HG03175 (cell line): ENCODE data around the gene EPC1.
"Not testable (repeated sequence)": the region's sequence is repeated elsewhere in the genome, so short reads cannot be mapped to it uniquely, and the experiment has no call there.

Source experiments
- ATAC-seq: cut with Tn5 transposase; IDR thresholded peaks from one replicate; pipeline ENCODE4 v1.9.1; 2021; ENCODE audit warnings: mild to moderate bottlenecking, moderate library complexity; ENCODE audit not compliant: unreplicated experiment

The EPC1 gene

GRCh38 chr10:32295027-32295426, 51.9 kb downstream of the EPC1 start:
- no peak for ATAC-seq

- no peak for ATAC-seq
Observed at GRCh38 chr10:32293581-32293980, 53.4 kb downstream of the EPC1 start.

GRCh38 chr10:32279795-32280194, 67.2 kb downstream of the EPC1 start:
- no peak for ATAC-seq

GRCh38 chr10:32273336-32273735, 73.6 kb downstream of the EPC1 start:
- no peak for ATAC-seq

- ATAC-seq: no peak
Observed at GRCh38 chr10:32271617-32272016, 75.3 kb downstream of the EPC1 start.

DNA sequence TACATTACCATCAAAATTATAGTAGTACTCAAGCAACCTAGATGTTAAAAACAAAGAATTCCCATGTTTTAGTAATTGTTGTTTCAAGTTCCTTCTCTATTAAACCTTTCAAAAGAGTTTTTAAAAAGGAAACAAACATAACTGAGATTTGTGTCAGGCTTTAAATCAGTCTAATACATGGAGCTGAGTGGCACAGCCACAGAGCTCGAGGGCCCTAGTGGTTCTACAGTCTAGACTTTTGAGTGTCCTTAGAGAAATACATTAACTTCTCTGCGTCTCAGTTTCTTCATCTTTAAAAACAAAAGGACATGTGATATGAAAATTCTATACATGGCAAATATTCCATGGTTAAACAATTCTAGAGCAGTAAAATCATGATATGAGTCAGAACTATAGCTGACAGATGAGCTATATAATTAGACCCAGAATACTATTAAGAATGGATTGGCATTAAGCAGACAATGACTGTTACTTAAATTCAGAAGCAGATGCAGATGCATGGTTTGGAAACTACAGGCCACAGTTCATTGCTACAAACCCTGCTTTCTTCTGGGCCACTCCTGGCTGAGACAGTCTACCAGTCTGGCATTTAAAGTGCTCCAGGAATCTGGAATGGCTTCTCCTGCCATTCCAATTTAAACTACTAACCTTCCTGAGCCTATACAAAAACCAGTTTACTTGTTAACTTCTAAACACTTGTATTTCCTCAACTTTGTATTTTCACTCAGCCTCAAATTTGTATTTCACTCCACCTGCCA, 77.4 kb downstream of the EPC1 start:
- ATAC-seq: no peak

DNA sequence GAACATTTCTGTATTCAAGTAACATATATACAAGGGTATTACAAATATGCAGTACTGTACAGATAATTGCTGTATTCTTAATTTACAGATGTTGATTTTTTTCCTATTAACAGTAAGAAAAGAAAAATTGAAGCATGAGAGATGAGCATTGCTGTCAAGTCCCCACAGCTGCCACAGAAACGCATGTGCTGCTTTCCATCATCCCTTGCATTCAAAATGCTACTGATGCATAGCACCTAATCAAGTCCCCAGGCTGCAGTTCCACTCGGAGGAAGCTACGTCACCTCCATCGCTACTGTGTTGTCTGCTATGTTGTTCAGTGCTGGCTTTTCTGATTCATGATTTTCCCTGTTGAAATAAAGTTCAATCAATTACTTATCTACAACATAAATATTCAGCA, 78.2 kb downstream of the EPC1 start:
- ATAC-seq: no peak

- no peak for ATAC-seq
Observed at GRCh38 chr10:32266979-32267378, 80.0 kb downstream of the EPC1 start.

- ATAC-seq: no peak
Observed at GRCh38 chr10:32266566-32266965, 80.4 kb downstream of the EPC1 start.

DNA sequence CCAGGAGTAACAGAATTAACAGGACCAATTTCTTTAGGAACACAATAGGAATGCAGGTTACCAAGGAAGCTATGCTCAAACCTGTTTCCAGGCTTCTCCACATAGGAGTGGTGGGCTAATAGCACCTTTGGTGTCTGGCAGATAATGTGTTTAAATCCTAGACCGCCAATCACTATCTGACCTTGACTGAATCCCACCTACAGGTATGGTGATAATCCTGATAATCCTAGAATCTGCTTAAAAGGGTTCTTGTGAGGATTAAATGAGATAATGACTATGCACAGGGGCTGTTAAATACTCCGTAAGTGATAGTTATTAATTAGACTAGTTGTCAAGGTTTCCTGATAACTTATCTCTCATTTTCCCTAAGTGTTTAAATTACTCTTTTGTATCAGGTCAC, 81.2 kb downstream of the EPC1 start:
- no peak for ATAC-seq

- no peak for ATAC-seq
Observed at GRCh38 chr10:32263300-32263699, 83.7 kb downstream of the EPC1 start.

DNA sequence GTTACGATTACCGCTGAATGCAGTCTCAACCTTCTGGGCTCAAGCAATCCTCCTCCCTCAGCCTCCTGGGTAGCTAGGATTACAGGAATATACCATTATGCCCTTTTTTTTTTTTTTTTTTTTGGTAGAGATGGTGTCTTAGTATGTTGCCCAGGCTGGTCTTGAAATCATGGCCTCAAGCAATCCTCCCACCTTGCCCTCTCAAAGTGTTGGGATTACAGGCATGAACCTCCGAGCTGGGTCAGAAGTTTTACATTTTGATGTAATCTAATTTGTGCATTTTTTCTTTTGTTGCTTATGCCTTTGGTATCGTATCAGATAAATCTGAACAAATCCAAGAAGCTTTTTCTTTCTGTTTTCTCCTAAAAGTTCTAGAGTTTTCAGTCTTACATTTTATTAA, 87.4 kb downstream of the EPC1 start:
- no peak for ATAC-seq

DNA sequence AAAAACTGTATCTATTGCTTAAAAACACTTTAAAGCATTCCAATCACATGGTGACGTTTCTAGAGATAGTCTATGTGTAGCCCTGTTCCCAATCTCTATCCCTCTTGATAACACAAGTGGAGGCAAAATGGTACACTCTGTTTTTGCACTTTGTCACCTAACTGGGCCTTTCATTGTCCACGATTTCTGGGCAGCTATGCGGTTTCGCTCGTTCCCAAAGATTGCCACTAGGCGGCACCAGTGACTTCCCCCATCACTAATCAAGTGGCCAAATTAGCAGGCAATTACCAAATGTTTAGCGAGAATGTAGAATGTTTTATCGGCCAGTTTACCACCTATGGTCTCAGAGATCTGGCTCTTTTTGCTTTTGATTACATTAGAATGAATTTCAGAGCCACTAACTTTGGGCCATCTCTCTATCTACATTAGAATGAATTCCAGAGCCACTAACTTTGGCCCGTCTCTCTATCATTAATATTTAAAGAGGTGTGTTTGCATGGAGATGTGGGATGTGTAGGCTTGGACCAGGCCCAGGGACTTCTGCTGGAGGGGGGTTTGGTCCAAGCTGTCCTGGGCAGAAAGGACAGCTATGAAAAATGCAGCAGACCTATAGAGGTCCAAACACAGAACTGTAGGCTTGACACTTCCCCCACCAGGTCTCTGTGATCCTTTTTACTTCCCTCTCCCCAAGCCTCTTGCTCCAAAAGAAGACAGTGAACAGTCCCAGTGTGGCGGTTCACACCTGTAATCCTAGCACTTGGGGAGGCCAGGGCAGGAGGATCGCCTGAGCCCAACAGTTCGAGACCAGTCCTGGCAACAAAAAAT, 90.1 kb downstream of the EPC1 start:
- ATAC-seq: peak; percentile 69

- no peak for ATAC-seq
Observed at GRCh38 chr10:32253821-32254220, 93.1 kb downstream of the EPC1 start.

DNA sequence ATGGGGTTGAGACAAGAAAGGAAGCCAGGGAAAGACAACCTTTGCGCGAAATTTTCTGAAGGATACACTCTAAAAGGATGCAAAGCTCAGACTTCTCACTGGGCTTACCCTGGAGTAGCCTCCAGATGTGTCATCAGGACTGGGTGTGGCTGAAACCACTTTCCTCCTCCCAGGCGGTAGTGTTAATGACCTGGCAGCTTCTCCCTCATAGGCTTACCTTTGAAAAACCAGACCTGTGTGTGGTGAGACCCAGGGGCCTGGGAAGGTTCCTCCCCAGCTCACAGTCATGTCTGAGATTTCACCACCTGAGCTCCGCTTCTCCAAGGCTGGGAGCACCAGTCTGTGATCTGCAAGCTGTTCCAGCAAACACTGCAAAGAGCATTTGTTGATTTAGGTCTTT, 93.7 kb downstream of the EPC1 start:
- no peak for ATAC-seq

DNA sequence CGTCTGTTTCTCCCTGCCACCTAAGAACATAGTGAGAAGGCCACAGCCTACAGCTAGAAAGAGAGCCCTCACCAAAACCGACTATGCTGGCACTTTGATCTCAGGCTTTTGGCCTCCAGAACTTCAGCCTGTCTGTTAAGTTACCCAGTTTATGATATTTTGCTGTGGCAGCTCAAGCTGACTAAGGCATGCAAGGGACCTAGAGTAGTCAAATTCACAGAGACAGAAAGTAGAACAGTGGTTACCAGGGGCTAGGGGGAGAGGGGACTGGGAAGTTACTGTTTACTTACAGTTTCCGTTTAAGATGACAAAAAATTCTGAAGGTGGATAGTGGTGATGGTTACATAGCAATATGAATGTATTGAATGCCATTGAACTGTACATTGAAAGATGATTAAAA, 96.5 kb downstream of the EPC1 start:
- not testable (repeated sequence) for ATAC-seq

DNA sequence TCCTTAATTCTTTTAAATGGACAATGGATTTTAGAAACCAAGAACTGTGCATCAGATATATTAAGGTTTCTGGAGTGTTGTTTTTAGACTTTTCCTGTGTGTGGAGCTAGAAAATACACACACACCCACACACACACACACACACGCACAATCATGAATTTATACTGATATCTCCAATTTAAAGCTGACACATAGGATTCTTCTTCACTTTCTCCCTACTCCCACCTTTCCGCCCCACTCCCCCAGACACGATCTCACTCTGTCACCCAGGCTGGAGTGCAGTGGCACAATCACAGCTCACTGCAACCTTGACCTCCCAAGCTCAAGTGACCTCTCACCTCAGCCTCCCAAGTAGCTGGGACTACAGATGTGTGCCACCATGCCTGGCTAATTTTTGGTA, 100.3 kb downstream of the EPC1 start:
- no peak for ATAC-seq

DNA sequence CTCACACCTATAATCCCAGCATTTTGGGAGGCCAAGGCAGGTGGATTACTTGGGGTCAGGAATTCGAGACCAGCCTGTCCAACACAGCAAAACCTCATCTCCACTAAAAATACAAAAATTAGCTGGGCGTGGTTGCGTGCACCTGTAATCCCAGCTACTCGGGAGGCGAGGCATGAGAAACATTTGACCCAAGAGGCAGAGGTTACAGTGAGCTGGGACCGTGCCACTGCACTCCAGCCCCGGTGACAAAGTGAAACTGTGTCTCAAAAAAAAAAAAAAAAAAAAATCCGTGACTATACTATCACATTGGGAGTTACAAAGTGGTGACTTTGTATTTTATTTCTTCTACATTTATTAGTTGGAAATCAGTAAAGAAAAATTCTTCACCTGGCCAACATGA, 101.2 kb downstream of the EPC1 start:
- ATAC-seq: no peak

- ATAC-seq: no peak
Observed at GRCh38 chr10:32244421-32245207, 102.3 kb downstream of the EPC1 start.

GRCh38 chr10:32244011-32244410, 102.9 kb downstream of the EPC1 start:
- ATAC-seq: no peak

DNA sequence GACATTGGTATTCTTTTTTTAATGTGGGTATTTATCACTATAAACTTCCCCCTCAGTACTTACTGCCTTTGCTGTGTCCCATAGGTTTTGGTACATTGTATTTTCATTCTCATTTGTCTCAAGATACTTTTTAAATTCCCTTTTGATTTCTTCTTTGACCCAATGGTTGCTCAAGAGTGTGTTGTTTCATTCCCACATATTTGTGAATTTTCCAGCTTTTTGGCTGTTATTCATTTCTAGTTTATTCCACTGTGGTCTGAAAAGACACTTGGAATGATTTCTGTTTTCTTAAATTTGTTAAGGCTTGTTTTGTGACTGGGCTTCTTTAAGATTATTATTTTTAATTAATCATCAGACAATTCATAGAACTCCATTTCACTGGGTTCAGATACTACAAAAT, 105.0 kb downstream of the EPC1 start:
- no peak for ATAC-seq

DNA sequence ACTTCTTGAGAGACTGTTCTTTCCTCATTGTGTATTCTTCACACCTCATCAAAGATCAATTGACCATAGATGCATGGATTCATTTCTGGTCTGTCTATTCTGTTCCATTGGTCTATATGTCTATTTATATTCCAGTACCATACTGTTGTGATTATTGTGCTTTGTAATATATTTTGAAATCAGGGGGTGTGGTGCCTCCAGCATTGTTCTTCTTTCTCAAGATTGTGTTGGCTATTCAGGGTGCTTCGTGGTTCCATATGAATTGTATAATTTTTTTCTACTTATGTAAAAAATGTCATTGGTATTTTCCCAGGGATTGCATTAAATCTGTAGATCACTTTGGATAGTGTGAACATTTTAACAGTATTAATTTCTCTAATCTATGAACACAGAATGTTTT, 106.5 kb downstream of the EPC1 start:
- ATAC-seq: no peak
